H9 (cell line): ENCODE results near the gene CELF1. TPM values are rescaled to one million over a fixed set of nuclear protein-coding genes. Genes with fewer than 3 reads are reported as not detected.

Experiments
- DNase-seq: peaks from one replicate; pipeline ENCODE4 v3.0.0-alpha.2; 2017
- H2AFZ ChIP-seq: one replicate; pipeline ENCODE4 v1.6.1; 2013; ENCODE audit warnings: mild to moderate bottlenecking, low read length, control low read depth, moderate library complexity
- H2AK5ac ChIP-seq: 2 replicates; pipeline ENCODE4 v1.6.1; 2013; ENCODE audit warnings: low read length, control low read depth, mixed read lengths; ENCODE audit not compliant: insufficient read length
- H2BK120ac ChIP-seq: one replicate; pipeline ENCODE4 v1.6.1; 2013; ENCODE audit warnings: low read depth, mild to moderate bottlenecking, low read length, control low read depth, inconsistent platforms; ENCODE audit not compliant: poor library complexity, severe bottlenecking
- H2BK12ac ChIP-seq: 2 replicates; pipeline ENCODE4 v1.6.1; 2013; ENCODE audit warnings: low read length, control low read depth, mixed read lengths, low read depth; ENCODE audit not compliant: insufficient read length
- H2BK15ac ChIP-seq: 2 replicates; pipeline ENCODE4 v1.6.1; 2013; ENCODE audit warnings: low read depth, low read length, control low read depth
- H2BK20ac ChIP-seq: one replicate; pipeline ENCODE4 v1.6.1; 2013; ENCODE audit warnings: low read depth, mild to moderate bottlenecking, low read length, control low read depth, inconsistent platforms; ENCODE audit not compliant: poor library complexity, severe bottlenecking
- H2BK5ac ChIP-seq: 2 replicates; pipeline ENCODE4 v1.6.1; 2013; ENCODE audit warnings: low read length, control low read depth, mixed read lengths; ENCODE audit not compliant: insufficient read length
- H3K14ac ChIP-seq: 2 replicates; pipeline ENCODE4 v1.6.1; 2013; ENCODE audit warnings: low read length, control low read depth; ENCODE audit not compliant: insufficient read depth
- H3K18ac ChIP-seq: 2 replicates; pipeline ENCODE4 v1.6.1; 2013; ENCODE audit warnings: low read depth, mild to moderate bottlenecking, mixed read lengths, low read length, control low read depth; ENCODE audit not compliant: insufficient read length
- H3K23ac ChIP-seq: 2 replicates; pipeline ENCODE4 v1.6.1; 2013; ENCODE audit warnings: low read length, control low read depth, mixed read lengths, low read depth; ENCODE audit not compliant: insufficient read length
- H3K23me2 ChIP-seq: 2 replicates; pipeline ENCODE4 v1.6.1; 2013; ENCODE audit warnings: low read depth, mild to moderate bottlenecking, mixed read lengths, low read length, control low read depth; ENCODE audit not compliant: insufficient read length, poor library complexity, severe bottlenecking
- H3K27ac ChIP-seq: 2 replicates; pipeline ENCODE4 v1.5.1; 2013; ENCODE audit warnings: low read length, control low read depth, mixed read lengths, low read depth; ENCODE audit not compliant: insufficient read length
- H3K27me3 ChIP-seq: 2 replicates; pipeline ENCODE4 v1.6.1; 2013; ENCODE audit warnings: low read length, control low read depth, inconsistent platforms; ENCODE audit not compliant: insufficient read depth
- H3K4ac ChIP-seq: 2 replicates; pipeline ENCODE4 v1.6.1; 2013; ENCODE audit warnings: low read depth, mild to moderate bottlenecking, control low read depth, inconsistent platforms, low read length, moderate library complexity
- H3K4me1 ChIP-seq: 2 replicates; pipeline ENCODE4 v1.6.1; 2013; ENCODE audit warnings: low read length, control low read depth, inconsistent platforms; ENCODE audit not compliant: insufficient read depth
- H3K4me2 ChIP-seq: 2 replicates; pipeline ENCODE4 v1.6.1; 2013; ENCODE audit warnings: low read length, control low read depth, mixed read lengths; ENCODE audit not compliant: insufficient read length, insufficient read depth
- H3K56ac ChIP-seq: 2 replicates; pipeline ENCODE4 v1.6.1; 2013; ENCODE audit warnings: low read depth, mild to moderate bottlenecking, mixed read lengths, low read length, control low read depth; ENCODE audit not compliant: insufficient read length
- H3K79me1 ChIP-seq: 2 replicates; pipeline ENCODE4 v1.6.1; 2013; ENCODE audit warnings: low read depth, mild to moderate bottlenecking, moderate library complexity, low read length, control low read depth, inconsistent platforms; ENCODE audit not compliant: insufficient read depth, poor library complexity, severe bottlenecking
- H3K79me2 ChIP-seq: 2 replicates; pipeline ENCODE4 v1.6.1; 2013; ENCODE audit warnings: low read length, control low read depth, inconsistent platforms; ENCODE audit not compliant: insufficient read depth
- H3K9ac ChIP-seq: 2 replicates; pipeline ENCODE4 v1.6.1; 2013; ENCODE audit warnings: low read length, control low read depth, mixed read lengths; ENCODE audit not compliant: insufficient read length; ENCODE audit errors: extremely low read depth
- H3K9me3 ChIP-seq: one replicate; pipeline ENCODE4 v1.6.1; 2013; ENCODE audit warnings: low read depth, low read length, inconsistent platforms; ENCODE audit not compliant: control insufficient read depth
- H3T11ph ChIP-seq: one replicate; pipeline ENCODE4 v1.6.1; 2013; ENCODE audit warnings: mild to moderate bottlenecking, low read length, control low read depth, inconsistent platforms
- H4K20me1 ChIP-seq: one replicate; pipeline ENCODE4 v1.6.1; 2013; ENCODE audit not compliant: control insufficient read depth, insufficient read length, insufficient read depth
- H4K5ac ChIP-seq: 2 replicates; pipeline ENCODE4 v1.6.1; 2013; ENCODE audit warnings: low read depth, mild to moderate bottlenecking, mixed read lengths, low read length, control low read depth; ENCODE audit not compliant: insufficient read length
- H4K8ac ChIP-seq: replicated peaks from 2 replicates; pipeline ENCODE4 v1.6.1; 2013; ENCODE audit warnings: low read length, control low read depth, mixed read lengths, low read depth; ENCODE audit not compliant: insufficient read length
- H4K91ac ChIP-seq: 2 replicates; pipeline ENCODE4 v1.6.1; 2013; ENCODE audit warnings: low read depth, mild to moderate bottlenecking, moderate library complexity, mixed read lengths, low read length, control low read depth; ENCODE audit not compliant: insufficient read length
- H3K27ac Mint-ChIP-seq, 3 experiments: 2 replicates in 2 of 3; 3 replicates in 1 of 3; pipeline ENCODE4 v1.8.0; 2020 to 2021; ENCODE audit warnings: mixed read lengths in 3 of 3, mild to moderate bottlenecking in 1 of 3, moderate library complexity in 1 of 3
- H3K27me3 Mint-ChIP-seq: 2 replicates; pipeline ENCODE4 v1.8.0; 2021; ENCODE audit warnings: low read depth, mild to moderate bottlenecking, moderate library complexity, mixed read lengths
- H3K36me3 Mint-ChIP-seq, 3 experiments: 2 replicates in 2 of 3; 3 replicates in 1 of 3; pipeline ENCODE4 v1.8.0; 2020 to 2021; ENCODE audit warnings: low read depth in 3 of 3, mixed read lengths in 3 of 3; ENCODE audit not compliant: insufficient read depth in 1 of 3
- H3K4me1 Mint-ChIP-seq, 2 experiments: 2 replicates each; pipeline ENCODE4 v1.8.0; 2020; ENCODE audit warnings: mixed read lengths in 2 of 2
- H3K4me3 Mint-ChIP-seq, 2 experiments: 2 replicates in 1 of 2; 3 replicates in 1 of 2; pipeline ENCODE4 v1.8.0; 2020 to 2021; ENCODE audit warnings: mild to moderate bottlenecking in 2 of 2, mixed read lengths in 2 of 2, moderate library complexity in 1 of 2
- H3K9me3 Mint-ChIP-seq, 2 experiments: 2 replicates in 1 of 2; 3 replicates in 1 of 2; pipeline ENCODE4 v1.8.0; 2020; ENCODE audit warnings: mild to moderate bottlenecking in 2 of 2, mixed read lengths in 2 of 2, moderate library complexity in 1 of 2
- WGBS: extraction: QIAGEN DNeasy Blood & Tissue Kit; methylation state at CpG from one replicate; pipeline ENCODE4 v1.1.7; 2013; ENCODE audit warnings: missing lambda C conversion rate, low lambda C conversion rate, mixed read lengths; ENCODE audit not compliant: insufficient read length; ENCODE audit errors: extremely low coverage; 5-methylcytosine and 5-hydroxymethylcytosine counted together
- total RNA-seq: library from RNA; stranded (reverse); gene quantifications from 2 replicates; pipeline ENCODE4 v1.2.1, GENCODE V29; 2021
- TF ChIP-seq, protein P1 (sequence below): fragments of 200-600 bp; sonication (generic); conservative IDR thresholded peaks from 3 replicates; pipeline ENCODE4 v1.8.0; 2021; ENCODE audit warnings: antibody characterized with exemption, mild to moderate bottlenecking

Gene CELF1
- total RNA-seq, 1 experiment from 2014 or later = 211 TPM

DNA sequence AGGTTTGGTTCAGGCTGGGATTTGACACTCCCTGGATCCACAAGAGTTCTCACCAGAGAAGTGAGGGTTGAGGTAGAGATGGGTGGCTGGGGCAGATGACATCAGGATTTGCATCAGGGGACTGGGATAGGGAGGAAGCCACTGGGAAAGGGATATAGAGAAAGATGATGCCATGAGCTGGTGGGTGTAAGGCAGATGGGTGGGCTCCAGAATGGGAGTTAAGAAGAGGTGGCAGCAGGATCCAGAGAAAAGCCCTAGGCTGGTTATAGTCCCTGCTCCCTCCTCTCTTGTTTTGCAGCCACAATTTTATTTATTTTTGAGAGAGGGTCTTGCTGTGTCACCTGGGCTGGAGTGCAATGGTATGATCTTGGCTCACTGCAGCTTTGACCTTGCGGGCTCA, 43.0 kb upstream of the CELF1 start:
- Mint-ChIP-seq H3K4me1 (peaks cover 27 to 35% of the 10 kb centered on the region in 2 experiments), H3K27ac (no peak overlapping the region), H3K4me3 (no peak overlapping the region; a peak in 1 of 5 replicates), H3K36me3 (no peaks in the 10 kb centered on the region; a peak in 1 of 7 replicates), H3K27me3 (peaks cover 41% of the 10 kb centered on the region), H3K9me3 (no peaks in the 10 kb centered on the region)
- H3K4me1 ChIP-seq = no peaks in the 10 kb centered on the region
- no peaks in the 10 kb centered on the region for H4K20me1 ChIP-seq
- H3K9ac ChIP-seq = no peak overlapping the region
- H3K4ac ChIP-seq = no peak overlapping the region
- H3K23me2 ChIP-seq = peaks cover 13% of the 10 kb centered on the region
- H2AFZ ChIP-seq = no peak overlapping the region
- H2BK12ac ChIP-seq = no peak overlapping the region
- H3K14ac ChIP-seq = no peak overlapping the region
- no peak overlapping the region for H3K56ac ChIP-seq
- H3T11ph ChIP-seq = no peak overlapping the region
- H3K79me2 ChIP-seq = no peaks in the 10 kb centered on the region
- no peak overlapping the region for H3K4me2 ChIP-seq
- DNase-seq = no peak
- H3K79me1 ChIP-seq = no peaks in the 10 kb centered on the region
- no peak overlapping the region for H4K8ac ChIP-seq
- H3K23ac ChIP-seq = no peak overlapping the region
- H2AK5ac ChIP-seq = no peak overlapping the region
- no peak overlapping the region for H2BK120ac ChIP-seq
- H2BK15ac ChIP-seq = no peak overlapping the region
- peaks cover 10% of the 10 kb centered on the region; the same call in 1 of the 2 replicates for H3K27me3 ChIP-seq
- no peak overlapping the region for H4K91ac ChIP-seq
- H2BK5ac ChIP-seq = no peak overlapping the region
- TF ChIP-seq, protein P1, sequence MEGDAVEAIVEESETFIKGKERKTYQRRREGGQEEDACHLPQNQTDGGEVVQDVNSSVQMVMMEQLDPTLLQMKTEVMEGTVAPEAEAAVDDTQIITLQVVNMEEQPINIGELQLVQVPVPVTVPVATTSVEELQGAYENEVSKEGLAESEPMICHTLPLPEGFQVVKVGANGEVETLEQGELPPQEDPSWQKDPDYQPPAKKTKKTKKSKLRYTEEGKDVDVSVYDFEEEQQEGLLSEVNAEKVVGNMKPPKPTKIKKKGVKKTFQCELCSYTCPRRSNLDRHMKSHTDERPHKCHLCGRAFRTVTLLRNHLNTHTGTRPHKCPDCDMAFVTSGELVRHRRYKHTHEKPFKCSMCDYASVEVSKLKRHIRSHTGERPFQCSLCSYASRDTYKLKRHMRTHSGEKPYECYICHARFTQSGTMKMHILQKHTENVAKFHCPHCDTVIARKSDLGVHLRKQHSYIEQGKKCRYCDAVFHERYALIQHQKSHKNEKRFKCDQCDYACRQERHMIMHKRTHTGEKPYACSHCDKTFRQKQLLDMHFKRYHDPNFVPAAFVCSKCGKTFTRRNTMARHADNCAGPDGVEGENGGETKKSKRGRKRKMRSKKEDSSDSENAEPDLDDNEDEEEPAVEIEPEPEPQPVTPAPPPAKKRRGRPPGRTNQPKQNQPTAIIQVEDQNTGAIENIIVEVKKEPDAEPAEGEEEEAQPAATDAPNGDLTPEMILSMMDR = no peak
- no CpG with 5 or more reads among the region's 1 CpG for WGBS
- H3K18ac ChIP-seq = no peak overlapping the region
- no peaks in the 10 kb centered on the region for H3K9me3 ChIP-seq
- no peak overlapping the region for H2BK20ac ChIP-seq
- no peak overlapping the region for H3K27ac ChIP-seq
- no peak overlapping the region for H4K5ac ChIP-seq
